ENCODE measurements around the gene MSRB3.
A peak's percentile ranks its signal among the peaks of the same experiment; 100 is the strongest.

The MSRB3 gene

DNA sequence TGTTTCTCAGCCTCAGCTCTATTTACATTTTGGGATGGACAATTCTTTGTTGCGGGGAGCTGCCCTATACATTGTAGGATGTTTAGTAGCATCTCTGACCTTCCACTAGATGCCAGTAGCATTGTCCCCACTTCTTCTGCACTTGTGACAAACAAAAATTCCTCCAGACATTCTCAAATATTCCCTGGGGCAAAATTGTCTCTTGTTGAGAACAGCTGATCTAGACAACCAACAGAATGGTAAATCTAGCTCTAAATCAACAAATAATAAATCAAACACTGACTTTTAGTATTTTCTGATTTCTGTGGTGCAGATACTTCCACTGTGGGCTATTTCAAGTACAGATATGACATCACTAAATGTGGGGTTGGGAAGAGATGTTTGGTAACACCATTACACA lies 60.7 kb downstream of the MSRB3 start:
- Histone ChIP-seq H3K27me3 (ENCODE audit: insufficient read depth, poor library complexity, severe bottlenecking) (no peaks in the 10 kb centered on the region), H3K36me3 (ENCODE audit: low read depth) (no peaks in the 10 kb centered on the region), H3K9me3 (ENCODE audit: severe bottlenecking) (no peaks in the 10 kb centered on the region), H3K4me1 (ENCODE audit: insufficient read depth, poor library complexity, severe bottlenecking) (peaks cover 15% of the 10 kb centered on the region), H3K4me3 (ENCODE audit: severe bottlenecking) (no peak overlapping the region), H3K27ac (ENCODE audit: poor library complexity, severe bottlenecking) (no peak overlapping the region)
- no peak for ATAC-seq (ENCODE audit: low read depth)
- TF ChIP-seq CTCF (IDR thresholded peaks at IDR 0.05; ENCODE audit: poor library complexity, severe bottlenecking) = no peak
- no peak for DNase-seq (ENCODE audit: low spot score)

DNA sequence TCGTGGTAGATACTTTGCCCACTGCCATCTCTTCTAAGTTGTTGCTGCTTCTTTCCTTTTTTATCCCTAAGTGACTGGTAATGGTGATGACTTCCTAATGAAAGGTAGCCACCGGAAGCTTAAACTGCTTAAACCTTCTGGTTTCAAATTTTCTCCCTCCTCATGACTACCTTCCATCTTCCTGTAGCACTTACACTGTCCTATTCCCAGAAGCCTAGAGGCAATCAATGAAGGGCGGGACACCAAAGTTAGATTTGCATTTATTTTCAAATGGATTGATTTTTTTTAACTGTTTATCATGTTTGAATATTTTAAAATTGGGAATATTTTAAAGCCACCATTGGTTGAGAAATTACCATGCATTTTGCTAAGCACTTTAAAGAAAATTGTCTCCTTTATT lies 64.7 kb downstream of the MSRB3 start:
- Histone ChIP-seq H3K36me3 (ENCODE audit: low read depth) (no peaks in the 10 kb centered on the region), H3K27me3 (ENCODE audit: insufficient read depth, poor library complexity, severe bottlenecking) (no peaks in the 10 kb centered on the region), H3K4me1 (ENCODE audit: insufficient read depth, poor library complexity, severe bottlenecking) (no peaks in the 10 kb centered on the region), H3K9me3 (ENCODE audit: severe bottlenecking) (no peaks in the 10 kb centered on the region), H3K4me3 (ENCODE audit: severe bottlenecking) (no peak overlapping the region), H3K27ac (ENCODE audit: poor library complexity, severe bottlenecking) (no peak overlapping the region)
- no peak for DNase-seq (ENCODE audit: low spot score)
- TF ChIP-seq CTCF (IDR thresholded peaks at IDR 0.05; ENCODE audit: poor library complexity, severe bottlenecking) = no peak
- no peak for ATAC-seq (ENCODE audit: low read depth)

GRCh38 chr12:65343801-65344200 lies 65.3 kb downstream of the MSRB3 start:
- Histone ChIP-seq H3K4me1 (ENCODE audit: insufficient read depth, poor library complexity, severe bottlenecking) (no peaks in the 10 kb centered on the region), H3K4me3 (ENCODE audit: severe bottlenecking) (no peak overlapping the region), H3K27ac (ENCODE audit: poor library complexity, severe bottlenecking) (no peak overlapping the region), H3K36me3 (ENCODE audit: low read depth) (no peaks in the 10 kb centered on the region), H3K27me3 (ENCODE audit: insufficient read depth, poor library complexity, severe bottlenecking) (no peaks in the 10 kb centered on the region), H3K9me3 (ENCODE audit: severe bottlenecking) (no peaks in the 10 kb centered on the region)
- ATAC-seq (ENCODE audit: low read depth) = no peak
- no peak for TF ChIP-seq CTCF (IDR thresholded peaks at IDR 0.05; ENCODE audit: poor library complexity, severe bottlenecking)
- no peak for DNase-seq (ENCODE audit: low spot score)

DNA sequence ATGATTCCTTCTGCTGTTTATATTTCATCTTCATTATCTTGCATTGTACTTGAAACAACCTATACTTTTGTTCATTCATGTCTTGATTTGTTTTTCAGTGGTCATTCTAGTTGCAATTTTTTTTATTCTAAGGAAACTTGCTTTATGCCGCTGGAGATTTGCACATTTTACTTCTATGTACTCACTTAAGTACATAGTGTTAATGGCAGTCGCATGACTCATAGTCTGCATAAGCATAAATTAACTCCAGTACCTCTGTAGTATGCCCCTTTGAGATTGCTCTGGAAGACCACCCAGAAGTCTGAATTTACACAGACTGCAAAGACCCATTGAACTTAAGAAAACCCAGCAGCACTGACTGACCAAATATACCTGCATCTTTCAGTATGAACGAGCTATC lies 77.0 kb downstream of the MSRB3 start:
- ATAC-seq (ENCODE audit: low read depth) (peak; percentile 53; the same call in 2 of the 3 replicates), DNase-seq (ENCODE audit: low spot score) (no peak)
- TF ChIP-seq CTCF (IDR thresholded peaks at IDR 0.05; ENCODE audit: poor library complexity, severe bottlenecking) = no peak
- Histone ChIP-seq H3K4me1 (ENCODE audit: insufficient read depth, poor library complexity, severe bottlenecking) (peaks cover 10% of the 10 kb centered on the region), H3K4me3 (ENCODE audit: severe bottlenecking) (no peak overlapping the region), H3K27ac (ENCODE audit: poor library complexity, severe bottlenecking) (no peak overlapping the region), H3K36me3 (ENCODE audit: low read depth) (no peaks in the 10 kb centered on the region), H3K9me3 (ENCODE audit: severe bottlenecking) (no peaks in the 10 kb centered on the region), H3K27me3 (ENCODE audit: insufficient read depth, poor library complexity, severe bottlenecking) (no peaks in the 10 kb centered on the region)

- H3K4me1 ChIP-seq (ENCODE audit: insufficient read depth, poor library complexity, severe bottlenecking) = peaks cover 4% of the 10 kb centered on the region
- no peak for TF ChIP-seq CTCF (IDR thresholded peaks at IDR 0.05; ENCODE audit: poor library complexity, severe bottlenecking)
- H3K36me3 ChIP-seq (ENCODE audit: low read depth) = no peaks in the 10 kb centered on the region
- ATAC-seq (ENCODE audit: low read depth) (no peak), DNase-seq (ENCODE audit: low spot score) (no peak)
- H3K4me3 ChIP-seq (ENCODE audit: severe bottlenecking) = no peak overlapping the region
- no peak overlapping the region for H3K27ac ChIP-seq (ENCODE audit: poor library complexity, severe bottlenecking)
- H3K27me3 ChIP-seq (ENCODE audit: insufficient read depth, poor library complexity, severe bottlenecking) = no peaks in the 10 kb centered on the region
- H3K9me3 ChIP-seq (ENCODE audit: severe bottlenecking) = no peaks in the 10 kb centered on the region
Observed at GRCh38 chr12:65362234-65363031, 84.0 kb downstream of the MSRB3 start.
